Ovary (tissue), 3 donors: Measurements from ENCODE around the gene RNF214.

Source experiments
- CTCF ChIP-seq, 3 donors: fragments of 450-650 bp in 2 of 3; fragments of 200-600 bp in 1 of 3; IDR thresholded peaks; one replicate each; pipeline versions ENCODE4 v1.5.1 to v1.8.0; 2016 to 2022; ENCODE audit warnings: antibody characterized with exemption in 3 of 3, mild to moderate bottlenecking in 1 of 3
- POLR2A ChIP-seq: fragments of 450-650 bp; IDR thresholded peaks from one replicate; pipeline ENCODE4 v1.6.1; 2017; ENCODE audit warnings: antibody characterized with exemption, mild to moderate bottlenecking, moderate library complexity
- donor health status: DM: no; HTN: no; CAD: no.

- no peak for TF ChIP-seq CTCF (IDR thresholded peaks at IDR 0.05)
- no peak for TF ChIP-seq POLR2A
These were observed 14.1 kb upstream of the RNF214 start for GRCh38 chr11:117218133-117218915.
